SJCRH30 (cell line): ENCODE measurements around the gene ZDHHC1. TPM values are rescaled to one million over a fixed set of nuclear protein-coding genes. Genes with fewer than 3 reads are reported as not detected.
A peak's percentile ranks its signal among the peaks of the same experiment; 100 is the strongest.
"Not testable (repeated sequence)": the region's sequence is repeated elsewhere in the genome, so short reads cannot be mapped to it uniquely, and the experiment has no call there.

Source experiments
- DNase-seq, 2 experiments: peaks; one replicate each; pipeline ENCODE4 v3.0.0-alpha.2; 2015 to 2020
- H3K27ac ChIP-seq: fragments of 250-450 bp; sonication (Bioruptor Pico); 2 replicates; pipeline ENCODE4 v1.5.1; 2020; ENCODE audit warnings: mild to moderate bottlenecking, moderate library complexity
- H3K27me3 ChIP-seq: fragments of 250-450 bp; sonication (Bioruptor Pico); 2 replicates; pipeline ENCODE4 v1.5.1; 2020; ENCODE audit warnings: mild to moderate bottlenecking, moderate library complexity
- H3K36me3 ChIP-seq: fragments of 250-450 bp; sonication (Bioruptor Pico); 2 replicates; pipeline ENCODE4 v1.5.1; 2020; ENCODE audit warnings: mild to moderate bottlenecking, moderate library complexity
- H3K4me1 ChIP-seq: fragments of 250-450 bp; sonication (Bioruptor Pico); 2 replicates; pipeline ENCODE4 v1.5.1; 2020; ENCODE audit warnings: mild to moderate bottlenecking, moderate library complexity
- H3K4me3 ChIP-seq: fragments of 250-450 bp; sonication (Bioruptor Pico); 2 replicates; pipeline ENCODE4 v1.5.1; 2020; ENCODE audit warnings: mild to moderate bottlenecking, moderate library complexity
- H3K9me3 ChIP-seq: fragments of 250-450 bp; sonication (Bioruptor Pico); replicated peaks from 2 replicates; pipeline ENCODE4 v1.5.1; 2020; ENCODE audit warnings: mild to moderate bottlenecking, moderate library complexity
- total RNA-seq: library from RNA; depleted of rRNA; stranded (reverse); fragments of >200 nt; shearing (Covaris generic); gene quantifications from 2 replicates; pipeline ENCODE4 v1.2.3, GENCODE V29; 2014; rRNA removed

Gene ZDHHC1
- total RNA-seq, 1 experiment from 2014 or later, result not detected

DNA sequence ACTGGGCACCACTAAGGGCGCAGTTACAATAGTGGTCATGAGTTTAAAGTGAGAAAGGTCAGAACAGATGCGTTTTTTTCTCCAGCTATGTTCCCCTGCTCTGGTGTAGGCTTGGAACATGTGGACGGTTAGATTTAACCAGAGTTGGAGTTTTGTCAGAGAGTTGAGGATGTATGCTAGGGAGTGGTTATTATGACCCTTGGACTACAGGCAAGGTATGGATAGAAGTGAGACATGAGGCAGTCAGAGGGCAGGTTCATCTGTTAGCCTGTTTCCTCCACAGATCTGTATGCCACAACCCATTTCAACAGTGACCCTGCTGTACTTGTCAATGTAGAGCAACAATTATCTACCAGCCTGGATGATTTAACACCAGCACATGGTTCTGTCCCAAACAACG, 45.6 kb downstream of the ZDHHC1 start:
- H3K27me3 ChIP-seq, result peaks cover 5% of the 10 kb centered on the region; the same call in 1 of the 2 replicates
- H3K36me3 ChIP-seq, result no peaks in the 10 kb centered on the region
- no peak overlapping the region for H3K4me3 ChIP-seq
- H3K27ac ChIP-seq, result no peak overlapping the region
- no peaks in the 10 kb centered on the region for H3K4me1 ChIP-seq
- peaks cover 4% of the 10 kb centered on the region; the same call in 1 of the 2 replicates for H3K9me3 ChIP-seq
- DNase-seq, result no peak

DNA sequence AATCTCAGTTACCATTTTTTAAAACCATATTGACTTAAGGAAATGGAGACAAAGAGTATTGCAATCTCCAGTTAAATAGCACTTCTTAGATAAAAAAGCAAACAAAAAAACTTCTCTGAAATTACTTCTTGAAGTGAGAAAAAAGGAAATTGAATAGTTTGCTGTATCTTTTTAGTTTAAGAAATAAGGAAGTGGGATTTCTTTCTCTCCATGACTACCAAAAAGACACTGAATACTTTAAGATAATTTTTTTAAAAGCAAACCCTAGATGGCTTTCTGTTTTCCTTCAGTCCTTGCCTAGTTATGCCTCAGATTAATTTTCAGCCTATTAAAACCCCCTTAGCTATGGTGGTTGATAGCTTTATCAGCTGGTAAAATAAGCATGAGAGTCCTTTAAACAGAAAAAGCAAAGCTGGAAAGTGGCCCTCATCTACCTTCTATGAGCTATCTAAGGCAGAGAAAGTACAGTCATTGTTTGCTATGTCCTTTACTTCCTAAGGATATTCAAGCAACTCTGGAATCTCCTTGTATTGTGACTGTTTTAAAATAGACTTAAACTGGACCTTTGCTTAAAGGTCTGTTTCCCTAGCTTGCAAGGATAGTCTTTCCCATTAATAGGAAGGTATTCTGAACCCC, 51.6 kb downstream of the ZDHHC1 start:
- no peak overlapping the region for H3K4me3 ChIP-seq
- no peak for DNase-seq
- no peaks in the 10 kb centered on the region for H3K36me3 ChIP-seq
- peaks cover 8% of the 10 kb centered on the region for H3K27me3 ChIP-seq
- no peak overlapping the region for H3K27ac ChIP-seq
- H3K4me1 ChIP-seq, result no peaks in the 10 kb centered on the region
- peaks cover 4% of the 10 kb centered on the region; the same call in 1 of the 2 replicates for H3K9me3 ChIP-seq

DNA sequence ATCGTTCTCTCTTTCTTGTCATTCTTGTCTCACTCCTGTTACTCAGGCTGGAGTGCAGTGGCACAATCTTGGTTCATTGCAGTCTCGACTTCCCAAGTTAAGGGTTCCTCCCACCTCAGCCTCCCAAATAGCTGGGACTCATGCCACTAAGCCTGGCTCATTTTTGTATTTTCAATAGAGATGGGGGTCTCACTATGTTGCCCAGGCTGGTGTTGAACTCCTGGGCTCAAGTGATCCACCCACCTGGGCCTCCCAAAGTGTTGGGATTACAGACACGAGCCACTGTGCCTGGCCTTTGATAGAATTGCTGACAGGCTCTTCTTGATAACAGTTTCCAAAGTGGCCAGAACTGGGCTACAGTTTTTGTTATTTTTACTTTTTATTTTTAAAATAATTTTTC, 55.2 kb downstream of the ZDHHC1 start:
- Histone ChIP-seq H3K27ac (no peak overlapping the region), H3K9me3 (no peaks in the 10 kb centered on the region), H3K4me1 (no peaks in the 10 kb centered on the region), H3K27me3 (peaks cover 3% of the 10 kb centered on the region), H3K36me3 (no peaks in the 10 kb centered on the region), H3K4me3 (no peak overlapping the region)
- DNase-seq, result no peak

DNA sequence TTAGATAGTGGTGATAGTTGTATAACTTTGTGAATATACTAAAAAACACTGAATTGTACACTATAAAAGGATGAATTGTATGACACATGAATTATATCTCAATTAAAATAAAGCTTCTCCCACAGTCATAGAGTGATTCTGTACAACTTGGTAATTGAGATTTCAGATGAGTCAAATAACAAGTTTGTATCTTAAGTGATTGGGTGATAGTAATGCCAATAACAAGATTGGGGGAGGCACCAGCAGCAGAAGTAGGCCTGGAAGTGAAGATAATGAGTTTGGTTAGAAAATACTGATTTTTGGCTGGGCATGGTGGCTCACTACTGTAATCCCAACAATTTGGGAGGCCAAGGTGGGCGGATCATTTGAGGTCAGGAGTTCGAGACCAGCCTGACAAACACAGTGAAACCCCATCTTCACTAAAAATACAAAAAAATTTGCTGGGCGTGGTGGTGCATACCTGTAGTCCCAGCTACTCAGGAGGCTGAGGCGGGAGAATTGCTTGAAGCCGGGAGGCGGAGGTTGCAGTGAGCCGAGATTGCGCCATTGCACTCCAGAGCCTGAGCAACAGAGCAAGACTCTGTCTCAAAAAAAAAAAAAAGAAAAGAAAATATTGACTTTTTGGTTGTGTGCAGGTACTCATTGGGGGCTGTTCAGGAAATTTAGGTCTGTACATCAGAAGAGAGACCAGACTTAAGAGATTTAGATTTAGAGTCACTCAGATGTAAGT, 56.6 kb downstream of the ZDHHC1 start:
- H3K4me1 ChIP-seq, DNase-seq, H3K27me3 ChIP-seq, H3K4me3 ChIP-seq, H3K27ac ChIP-seq, H3K36me3 ChIP-seq, H3K9me3 ChIP-seq: not testable (repeated sequence)

DNA sequence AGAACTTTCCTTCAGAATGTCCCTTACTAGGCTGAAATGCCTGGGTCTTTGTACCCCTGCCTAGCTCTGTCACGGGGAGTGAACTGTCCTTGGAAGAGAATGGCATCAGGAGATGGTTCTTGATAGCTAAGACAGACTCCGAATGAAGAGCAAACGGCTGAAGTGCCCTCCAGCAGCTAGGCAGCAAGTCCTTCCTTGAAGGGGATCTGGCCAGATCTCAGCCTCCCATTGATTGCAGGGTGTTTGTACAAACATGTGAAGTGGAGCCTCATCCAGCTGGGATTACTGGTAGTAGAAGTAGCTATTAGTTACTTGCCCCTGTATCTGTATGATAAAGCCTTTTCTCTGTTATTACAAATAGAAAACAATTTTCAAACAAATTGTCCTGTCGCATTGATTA, 58.7 kb downstream of the ZDHHC1 start:
- no peaks in the 10 kb centered on the region; the same call in 1 of the 2 replicates for H3K27me3 ChIP-seq
- H3K9me3 ChIP-seq, result no peaks in the 10 kb centered on the region
- DNase-seq, result no peak
- no peak overlapping the region for H3K4me3 ChIP-seq
- no peaks in the 10 kb centered on the region for H3K36me3 ChIP-seq
- H3K4me1 ChIP-seq, result no peaks in the 10 kb centered on the region
- H3K27ac ChIP-seq, result no peak overlapping the region

DNA sequence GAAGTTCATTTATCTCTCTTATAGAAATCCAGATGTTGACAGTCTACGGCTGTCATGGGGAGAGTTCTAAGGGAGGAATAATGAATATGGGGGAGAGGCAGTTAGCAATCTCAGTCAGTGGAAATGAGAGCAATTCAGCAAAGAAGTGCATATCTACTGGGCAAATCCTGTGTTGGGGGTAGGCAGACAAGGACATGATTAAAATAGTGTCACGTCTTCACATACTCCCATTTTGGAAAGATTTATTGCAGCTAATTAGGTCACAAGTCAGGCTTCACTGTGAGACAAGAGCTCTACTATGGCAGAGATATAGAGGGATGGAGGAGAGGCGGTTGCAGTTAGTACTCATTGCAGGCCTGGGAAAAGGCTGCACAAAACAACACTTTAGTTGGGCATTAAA, 59.9 kb downstream of the ZDHHC1 start:
- H3K36me3 ChIP-seq, result no peaks in the 10 kb centered on the region
- no peak for DNase-seq
- 0 out of 2 replicates have a peak, but pooled peaks cover 5% of the 10 kb centered on the region for H3K4me1 ChIP-seq
- no peaks in the 10 kb centered on the region for H3K9me3 ChIP-seq
- no peak overlapping the region for H3K27ac ChIP-seq
- no peak overlapping the region for H3K4me3 ChIP-seq
- H3K27me3 ChIP-seq, result no peaks in the 10 kb centered on the region; the same call in 1 of the 2 replicates

DNA sequence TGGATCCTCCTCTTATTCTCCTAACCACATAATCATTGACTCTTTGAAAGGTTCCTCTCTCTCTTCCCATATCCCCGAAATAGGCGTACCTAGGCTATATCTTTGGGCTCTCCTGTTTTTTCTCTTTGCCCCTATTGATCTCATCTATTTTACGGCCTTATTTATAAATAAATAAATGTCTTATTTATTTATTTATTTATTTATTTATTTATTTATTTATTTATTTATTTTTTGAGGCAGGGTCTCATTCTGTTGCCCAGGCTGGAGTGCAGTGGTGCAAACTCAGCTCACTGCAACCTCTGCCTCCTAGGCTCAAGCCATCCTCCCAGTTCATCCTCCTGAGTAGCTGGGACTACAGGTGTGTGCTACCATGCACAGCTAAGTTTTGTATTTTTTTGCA, 63.8 kb downstream of the ZDHHC1 start:
- not testable (repeated sequence) for DNase-seq, H3K36me3 ChIP-seq

DNA sequence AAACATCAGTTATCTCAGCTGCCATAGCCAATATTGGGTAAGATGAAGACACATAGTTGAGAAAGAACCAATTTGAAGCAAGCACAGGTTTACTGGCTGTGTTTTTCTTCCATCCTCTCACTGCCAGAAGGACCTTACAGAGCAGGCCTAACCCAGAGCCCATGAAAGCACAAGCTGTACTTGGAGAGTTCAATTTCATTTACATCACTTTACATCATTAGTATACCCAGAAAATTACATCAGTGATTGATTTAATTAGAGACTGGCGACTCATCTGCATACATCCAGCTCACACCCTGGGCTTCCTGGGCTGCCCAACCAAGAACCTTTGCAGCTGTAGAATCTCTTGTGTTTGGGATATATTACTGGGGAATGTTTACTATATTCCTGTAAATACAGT, 66.0 kb downstream of the ZDHHC1 start:
- DNase-seq, result no peak
- H3K4me3 ChIP-seq, result no peak overlapping the region
- no peaks in the 10 kb centered on the region for H3K27me3 ChIP-seq
- no peak overlapping the region for H3K27ac ChIP-seq
- no peaks in the 10 kb centered on the region for H3K9me3 ChIP-seq
- H3K4me1 ChIP-seq, result 0 out of 2 replicates have a peak, but pooled peaks cover 5% of the 10 kb centered on the region
- no peaks in the 10 kb centered on the region for H3K36me3 ChIP-seq

More for the DNA sequence above, 63.8 kb downstream of the ZDHHC1 start:
- not testable (repeated sequence) for H3K9me3 ChIP-seq, H3K4me1 ChIP-seq, H3K27me3 ChIP-seq, H3K4me3 ChIP-seq, H3K27ac ChIP-seq

DNA sequence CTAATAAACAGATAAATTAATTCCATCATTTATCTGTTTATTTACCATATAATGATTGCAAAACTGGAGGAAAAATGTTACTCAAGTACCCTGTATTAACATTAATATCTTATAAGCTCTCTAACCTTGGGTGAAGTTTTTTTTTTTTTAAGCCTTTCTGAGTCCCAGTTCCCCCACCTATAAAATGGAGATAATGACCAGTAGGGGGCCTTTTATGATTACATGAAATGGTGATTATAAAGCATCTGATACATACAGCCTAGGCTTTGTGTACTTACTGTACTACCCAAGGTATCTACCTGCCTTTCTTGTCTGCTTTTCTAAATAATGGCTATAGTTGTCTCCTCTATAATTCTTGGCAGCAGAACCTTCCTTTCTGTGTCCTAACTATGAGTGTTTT, 67.1 kb downstream of the ZDHHC1 start:
- Histone ChIP-seq H3K4me3 (no peak overlapping the region), H3K27me3 (no peaks in the 10 kb centered on the region), H3K36me3 (no peaks in the 10 kb centered on the region), H3K9me3 (no peaks in the 10 kb centered on the region), H3K4me1 (0 out of 2 replicates have a peak, but pooled peaks cover 5% of the 10 kb centered on the region), H3K27ac (no peak overlapping the region)
- peak in 1 of 2 experiments; percentile 69 for DNase-seq

DNA sequence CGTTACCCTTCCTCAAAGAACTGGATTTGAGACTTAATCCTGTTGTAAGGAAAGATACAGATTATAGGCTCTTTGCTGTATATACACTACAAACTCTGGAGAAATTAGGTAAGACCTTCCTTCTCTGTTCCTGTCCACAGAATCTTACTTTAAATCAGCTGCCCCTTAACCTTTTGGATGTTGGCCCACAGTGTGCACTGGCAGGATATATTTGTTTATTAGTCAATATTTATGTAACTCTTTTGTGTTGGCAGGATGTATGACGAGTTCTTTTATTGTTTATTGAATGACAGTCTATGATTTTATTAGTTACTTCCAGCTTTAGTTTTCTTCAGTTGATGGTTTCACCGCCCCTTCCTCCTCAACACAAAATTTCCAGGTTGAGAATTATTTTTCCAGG, 69.9 kb downstream of the ZDHHC1 start:
- DNase-seq, result no peak
- no peak overlapping the region for H3K27ac ChIP-seq
- H3K36me3 ChIP-seq, result no peaks in the 10 kb centered on the region
- no peaks in the 10 kb centered on the region for H3K27me3 ChIP-seq
- no peaks in the 10 kb centered on the region for H3K9me3 ChIP-seq
- H3K4me1 ChIP-seq, result peaks cover 13% of the 10 kb centered on the region
- no peak overlapping the region for H3K4me3 ChIP-seq

DNA sequence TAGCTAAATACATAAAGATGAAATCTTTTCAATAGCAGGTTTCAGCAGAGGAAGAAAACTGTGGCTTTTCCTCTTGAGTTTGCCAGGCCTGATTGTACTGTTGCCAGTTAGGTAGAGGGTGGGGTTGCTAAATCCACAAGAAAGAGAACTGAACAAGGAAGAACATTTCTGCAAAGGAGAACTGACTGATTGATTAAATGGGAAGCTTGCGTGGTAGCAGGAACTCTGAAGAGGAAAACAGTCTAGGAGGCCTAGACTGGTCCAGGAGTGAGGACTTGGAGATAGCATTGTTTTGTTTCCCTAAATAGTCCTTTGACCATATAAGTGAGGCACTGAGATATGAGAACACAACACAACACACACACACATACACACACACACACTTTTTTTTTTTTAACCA, 70.9 kb downstream of the ZDHHC1 start:
- no peaks in the 10 kb centered on the region for H3K36me3 ChIP-seq
- H3K27me3 ChIP-seq, result no peaks in the 10 kb centered on the region
- DNase-seq, result no peak
- peaks cover 13% of the 10 kb centered on the region for H3K4me1 ChIP-seq
- H3K4me3 ChIP-seq, result no peak overlapping the region
- H3K9me3 ChIP-seq, result no peaks in the 10 kb centered on the region
- no peak overlapping the region for H3K27ac ChIP-seq

Other genes starting within 250 kb of the ZDHHC1 start
- 13.3 and 14.1 TPM in 2 replicates for gene NOL3, start 245.9 kb downstream of the ZDHHC1 start, total RNA-seq
- 20.5 and 23.8 TPM in 2 replicates for gene MATCAP1, start 232.5 kb downstream of the ZDHHC1 start, total RNA-seq
- gene EXOC3L1, start 226.3 kb downstream of the ZDHHC1 start, total RNA-seq, result 1.5 and 2.0 TPM in 2 replicates
- gene E2F4, start 224.3 kb downstream of the ZDHHC1 start, total RNA-seq, result 134 and 141 TPM in 2 replicates
- gene ELMO3, start 217.3 kb downstream of the ZDHHC1 start, total RNA-seq, result 0.84 and 1.8 TPM in 2 replicates
- 32.1 and 33.0 TPM in 2 replicates for gene TMEM208, start 189.3 kb downstream of the ZDHHC1 start, total RNA-seq
- gene FHOD1, start 169.0 kb downstream of the ZDHHC1 start, total RNA-seq, result 20.7 and 23.2 TPM in 2 replicates
- gene SLC9A5, start 167.5 kb downstream of the ZDHHC1 start, total RNA-seq, result 1.4 and 1.7 TPM in 2 replicates
- gene PLEKHG4, start 136.9 kb downstream of the ZDHHC1 start, total RNA-seq, result 0.33 TPM in 1 of 2 replicates, not detected in the other
- gene KCTD19, start 89.7 kb downstream of the ZDHHC1 start, total RNA-seq, result 0.04 TPM in 1 of 2 replicates, not detected in the other
- not detected in 2 replicates for gene LRRC36, start 89.7 kb downstream of the ZDHHC1 start, total RNA-seq
- gene TPPP3, start 23.0 kb downstream of the ZDHHC1 start, total RNA-seq, result 34.6 and 38.3 TPM in 2 replicates
- 0.61 and 1.1 TPM in 2 replicates for gene HSD11B2, start 14.6 kb upstream of the ZDHHC1 start, total RNA-seq
- gene ATP6V0D1, start 64.7 kb upstream of the ZDHHC1 start, total RNA-seq, result 48.6 and 49.4 TPM in 2 replicates
- not detected in 2 replicates for gene AGRP, start 67.1 kb upstream of the ZDHHC1 start, total RNA-seq
- gene RIPOR1, start 112.4 kb upstream of the ZDHHC1 start, total RNA-seq, result 10.8 and 13.5 TPM in 2 replicates
- 53.9 and 58.7 TPM in 2 replicates for gene CTCF, start 146.0 kb upstream of the ZDHHC1 start, total RNA-seq
- 0.43 TPM in 2 replicates for gene CARMIL2, start 228.7 kb upstream of the ZDHHC1 start, total RNA-seq
- gene ACD, start 243.8 kb upstream of the ZDHHC1 start, total RNA-seq, result 13.7 and 15.5 TPM in 2 replicates
- 0.65 and 0.76 TPM in 2 replicates for gene PARD6A, start 244.5 kb upstream of the ZDHHC1 start, total RNA-seq